CD4-positive, alpha-beta memory T cell (primary cell): Measurements from ENCODE around the gene MBD4. TPM values are rescaled to one million over a fixed set of nuclear protein-coding genes. Genes with fewer than 3 reads are reported as not detected.
A peak's percentile ranks its signal among the peaks of the same experiment; 100 is the strongest.
"Not testable (repeated sequence)": the region's sequence is repeated elsewhere in the genome, so short reads cannot be mapped to it uniquely, and the experiment has no call there.

ENCODE experiments used
- CTCF ChIA-PET: fragments of 350-600 bp; sonication (Branson Sonifier 250); formaldehyde crosslinking; loops from one replicate; lab custom pipeline; 2021; ENCODE audit warnings: inconsistent platforms; ENCODE audit not compliant: partially characterized antibody; lab: Charles Lee
- POLR2A ChIA-PET: fragments of 350-600 bp; sonication (Branson Sonifier 250); formaldehyde crosslinking; loops from one replicate; lab custom pipeline; 2021; ENCODE audit not compliant: partially characterized antibody; lab: Charles Lee
- DNase-seq, 5 donors: peaks; one replicate each; pipeline versions ENCODE4 v3.0.0 to v3.0.0-alpha.2; 2020 to 2022; ENCODE audit warnings: mixed read lengths in 1 of 5
- H3K27ac ChIP-seq: one replicate; pipeline ENCODE4 v1.7.0; 2013; ENCODE audit warnings: low read depth, low read length
- H3K27me3 ChIP-seq: 2 replicates; pipeline ENCODE4 v1.7.0; 2013; ENCODE audit warnings: mild to moderate bottlenecking, low read length, moderate library complexity; ENCODE audit not compliant: insufficient read depth
- H3K36me3 ChIP-seq: 2 replicates; pipeline ENCODE4 v1.7.0; 2013; ENCODE audit warnings: mild to moderate bottlenecking, low read length, moderate library complexity; ENCODE audit not compliant: insufficient read depth
- H3K4me1 ChIP-seq: 2 replicates; pipeline ENCODE4 v1.7.0; 2013; ENCODE audit warnings: mild to moderate bottlenecking, low read length, moderate library complexity; ENCODE audit not compliant: insufficient read depth
- H3K4me3 ChIP-seq, 2 donors: one replicate each; pipeline ENCODE4 v1.7.0; 2013; ENCODE audit warnings: low read length in 2 of 2, mild to moderate bottlenecking in 1 of 2
- H3K9me3 ChIP-seq, 2 donors: one replicate each; pipeline ENCODE4 v1.7.0; 2013; ENCODE audit warnings: low read length in 2 of 2, control low read depth in 1 of 2; ENCODE audit not compliant: control insufficient read depth in 1 of 2
- H3K27ac Mint-ChIP-seq, 7 donors: one replicate each; pipeline ENCODE4 v1.8.0; 2020 to 2021; ENCODE audit warnings: mixed read lengths in 7 of 7, mild to moderate bottlenecking in 6 of 7, inconsistent platforms in 3 of 7, moderate library complexity in 3 of 7
- H3K27me3 Mint-ChIP-seq, 2 donors: one replicate each; pipeline ENCODE4 v1.8.0; 2020 to 2021; ENCODE audit warnings: mixed read lengths in 2 of 2
- H3K36me3 Mint-ChIP-seq, 2 donors: one replicate each; pipeline ENCODE4 v1.8.0; 2020 to 2021; ENCODE audit warnings: mixed read lengths in 2 of 2, inconsistent platforms in 1 of 2, mild to moderate bottlenecking in 1 of 2
- H3K4me1 Mint-ChIP-seq, 4 donors: one replicate each; pipeline ENCODE4 v1.8.0; 2020 to 2021; ENCODE audit warnings: mixed read lengths in 4 of 4, mild to moderate bottlenecking in 1 of 4
- H3K4me3 Mint-ChIP-seq, 8 donors: one replicate each; pipeline ENCODE4 v1.8.0; 2020 to 2021; ENCODE audit warnings: mixed read lengths in 8 of 8, mild to moderate bottlenecking in 7 of 8, moderate library complexity in 6 of 8, inconsistent platforms in 3 of 8
- H3K9me3 Mint-ChIP-seq, 8 donors: one replicate each; pipeline ENCODE4 v1.8.0; 2020 to 2021; ENCODE audit warnings: mixed read lengths in 8 of 8, mild to moderate bottlenecking in 5 of 8, inconsistent platforms in 3 of 8, moderate library complexity in 1 of 8
- intact Hi-C: fragments of 100-400 bp; cut with micrococcal nuclease; formaldehyde crosslinking; loops from one replicate; pipeline ENCODE4 v1.15.1; 2023
- polyA plus RNA-seq, 2 donors: library from polyadenylated mRNA; unstranded; fragments of 300-500 nt; fragmentation: Illumina TruSeq; gene quantifications; one replicate each; pipeline ENCODE4 v1.2.3, GENCODE V29; 2021
- total RNA-seq, 2 experiments: library from RNA; stranded (reverse); gene quantifications; one replicate each; pipeline ENCODE4 v1.2.3, GENCODE V29; 2021

MBD4 gene
- total and polyA plus RNA-seq, 4 experiments from 2014 or later = 36.6 to 58.0 (median 52.6) TPM

DNA sequence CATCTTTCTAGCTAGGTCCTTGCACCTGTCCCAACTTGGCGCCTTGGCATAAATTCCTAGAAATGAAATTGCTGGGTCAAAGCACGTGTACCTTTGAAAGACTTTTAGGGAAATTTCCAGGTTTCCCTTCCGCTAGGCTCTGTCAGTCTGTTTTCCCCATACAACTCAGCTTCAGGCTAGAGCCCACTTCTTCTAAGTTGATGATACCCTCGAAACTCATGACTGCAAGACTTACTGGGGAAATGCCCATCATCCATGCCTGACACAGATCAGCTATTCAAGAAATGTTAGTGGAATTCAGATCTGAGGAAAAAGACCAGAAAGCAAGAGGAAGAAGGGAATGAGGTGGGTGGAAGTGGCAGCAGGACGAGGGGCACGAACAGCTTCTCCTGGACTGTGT, 45.4 kb upstream of the MBD4 start:
- Mint-ChIP-seq H3K27ac (peak overlapping the region in 1 of 7 donors; percentile 64), H3K4me1 (peaks cover 10 to 26% (median 14%) of the 10 kb centered on the region in 4 donors), H3K36me3 (peaks cover 18 to 19% of the 10 kb centered on the region in 2 donors)
- H3K4me3 ChIP-seq, H3K27ac ChIP-seq, POLR2A ChIA-PET, H3K9me3 ChIP-seq, H3K4me3 Mint-ChIP-seq, intact Hi-C loops, H3K9me3 Mint-ChIP-seq, H3K27me3 ChIP-seq, H3K36me3 ChIP-seq, H3K27me3 Mint-ChIP-seq, DNase-seq: not testable (repeated sequence)
- H3K4me1 ChIP-seq = peaks cover 14% of the 10 kb centered on the region
- CTCF ChIA-PET = interaction anchor here (1.2 to 9.5 kb wide), 2 partner anchors 143 to 342 kb away, joined by 6 to 169 read pairs; no protein-coding TSS in a partner anchor

DNA sequence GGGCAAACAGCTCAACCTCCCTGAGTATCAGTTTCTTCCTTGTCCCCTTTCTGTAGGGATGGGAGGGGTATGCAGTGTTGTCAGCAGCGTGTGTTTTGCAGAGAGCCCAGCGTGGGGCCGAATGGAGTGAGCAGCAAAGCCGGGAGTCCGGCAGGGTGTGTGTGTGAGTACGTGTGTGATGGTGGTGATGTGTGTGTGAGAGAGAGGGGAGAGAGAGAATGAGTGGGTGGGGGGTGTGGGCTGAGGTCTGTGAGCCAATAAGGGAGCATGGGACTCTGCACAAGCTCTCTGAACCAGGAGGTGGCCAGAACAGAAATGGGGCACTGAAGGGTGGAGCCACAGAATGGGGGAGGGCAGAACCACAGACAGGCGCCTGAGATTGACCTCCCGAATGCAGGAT, 44.1 kb upstream of the MBD4 start:
- POLR2A ChIA-PET = no interaction called here
- no peak overlapping the region for H3K27ac ChIP-seq
- H3K4me3 ChIP-seq = no peak overlapping the region
- H3K36me3 Mint-ChIP-seq = peaks cover 19 to 27% of the 10 kb centered on the region in 2 donors
- no peak overlapping the region for H3K4me3 Mint-ChIP-seq
- no peaks in the 10 kb centered on the region for H3K27me3 Mint-ChIP-seq
- peaks cover 10 to 25% (median 14%) of the 10 kb centered on the region in 4 donors for H3K4me1 Mint-ChIP-seq
- no peaks in the 10 kb centered on the region for H3K27me3 ChIP-seq
- H3K27ac Mint-ChIP-seq = peak overlapping the region in 1 of 7 donors; percentile 66
- CTCF ChIA-PET = interaction anchor here (0.6 kb wide), 1 partner anchor 342 kb away, joined by 3 read pairs; no protein-coding TSS in a partner anchor
- intact Hi-C loops = no loop called here
- peaks cover 14% of the 10 kb centered on the region for H3K4me1 ChIP-seq
- no peak for DNase-seq
- H3K9me3 ChIP-seq = no peaks in the 10 kb centered on the region
- H3K36me3 ChIP-seq = no peaks in the 10 kb centered on the region
- H3K9me3 Mint-ChIP-seq = peaks cover 0 to 3% (median 0%) of the 10 kb centered on the region in 8 donors

GRCh38 chr3:129482721-129483120, 43.0 kb upstream of the MBD4 start:
- Histone ChIP-seq H3K9me3 (no peaks in the 10 kb centered on the region), H3K4me1 (peaks cover 14% of the 10 kb centered on the region), H3K27ac (peak overlapping the region; percentile 54), H3K4me3 (no peak overlapping the region), H3K36me3 (peaks cover 4% of the 10 kb centered on the region), H3K27me3 (no peaks in the 10 kb centered on the region)
- H3K27me3 Mint-ChIP-seq = no peaks in the 10 kb centered on the region
- ChIA-PET POLR2A (interaction anchor here (0.8 to 1.4 kb wide), 3 partner anchors 42 to 123 kb away, joined by 3 to 4 read pairs (median 4); partner anchors contain the start of gene PLXND1), CTCF (interaction anchor here (0.8 kb wide), 1 partner anchor 11 kb away, joined by 3 read pairs; no protein-coding TSS in a partner anchor)
- peak overlapping the region in 6 of 7 donors; percentile 77 to 98 (median 87) for H3K27ac Mint-ChIP-seq
- H3K4me3 Mint-ChIP-seq = no peak overlapping the region
- intact Hi-C loops = loop anchor here (1.0 kb wide), 1 partner anchor 42 kb away; the partner anchor contains the start of gene IFT122
- no peak for DNase-seq
- H3K36me3 Mint-ChIP-seq = peaks cover 23 to 31% of the 10 kb centered on the region in 2 donors
- peaks cover 0 to 3% (median 0%) of the 10 kb centered on the region in 8 donors for H3K9me3 Mint-ChIP-seq
- H3K4me1 Mint-ChIP-seq = peaks cover 10 to 25% (median 14%) of the 10 kb centered on the region in 4 donors

DNA sequence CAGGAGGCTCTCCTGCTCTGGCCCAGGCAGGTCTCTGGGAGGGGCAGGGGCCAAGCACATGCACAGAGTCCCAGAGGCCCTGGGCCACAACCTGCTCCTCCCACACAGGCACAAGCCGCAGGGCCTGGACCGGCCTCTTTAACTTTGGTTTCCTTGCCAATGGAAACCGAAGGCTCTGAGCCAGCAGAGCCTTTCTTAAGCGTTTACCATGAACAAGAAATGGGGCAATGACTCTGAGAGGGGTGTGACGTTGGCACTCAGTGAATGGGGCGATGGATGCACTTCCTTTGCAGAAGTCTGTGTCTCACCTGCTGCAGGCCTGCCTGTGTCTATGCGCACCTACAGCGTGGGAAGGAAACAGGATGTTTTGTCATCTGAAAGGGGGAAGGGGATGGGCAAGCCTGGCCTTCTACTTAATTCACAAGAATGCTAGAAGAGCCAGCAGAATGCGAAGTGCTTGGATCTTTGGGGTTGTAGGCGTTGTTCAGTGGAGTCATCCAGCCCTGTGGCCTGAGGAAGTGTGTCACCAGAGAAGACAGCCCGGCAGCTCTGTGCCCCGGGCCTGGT, 42.1 kb upstream of the MBD4 start:
- Mint-ChIP-seq H3K4me1 (peaks cover 10 to 25% (median 14%) of the 10 kb centered on the region in 4 donors), H3K27me3 (no peaks in the 10 kb centered on the region), H3K36me3 (peaks cover 29 to 38% of the 10 kb centered on the region in 2 donors), H3K4me3 (peak overlapping the region in 7 of 8 donors; percentile 2 to 67 (median 38)), H3K27ac (peak overlapping the region; percentile 89 to 98 (median 96)), H3K9me3 (peaks cover 0 to 3% (median 0%) of the 10 kb centered on the region in 8 donors)
- H3K36me3 ChIP-seq = peaks cover 6% of the 10 kb centered on the region
- H3K4me1 ChIP-seq = peaks cover 14% of the 10 kb centered on the region
- ChIA-PET POLR2A (interaction anchor here (1.4 to 2.1 kb wide), 2 partner anchors 42 to 124 kb away, joined by 4 to 10 read pairs; partner anchors contain the start of genes IFT122, MBD4 and PLXND1), CTCF (interaction anchor here (3.2 kb wide), 1 partner anchor 9 kb away, joined by 19 read pairs; no protein-coding TSS in a partner anchor)
- H3K4me3 ChIP-seq = no peak overlapping the region
- intact Hi-C loops = loop anchor here (1.0 kb wide), 1 partner anchor 42 kb away; the partner anchor contains the start of gene IFT122
- no peaks in the 10 kb centered on the region for H3K27me3 ChIP-seq
- peak overlapping the region; percentile 54 for H3K27ac ChIP-seq
- DNase-seq = peak; percentile 74 to 84 (median 83)
- H3K9me3 ChIP-seq = no peaks in the 10 kb centered on the region

- peak overlapping the region in 2 of 8 donors; percentile 38 to 57 for H3K4me3 Mint-ChIP-seq
- H3K27me3 ChIP-seq, intact Hi-C loops, H3K27me3 Mint-ChIP-seq, H3K4me3 ChIP-seq, H3K36me3 ChIP-seq, H3K9me3 Mint-ChIP-seq, DNase-seq, H3K9me3 ChIP-seq: not testable (repeated sequence)
- peaks cover 10 to 25% (median 14%) of the 10 kb centered on the region in 4 donors for H3K4me1 Mint-ChIP-seq
- ChIA-PET CTCF (interaction anchor here (1.0 to 3.2 kb wide), 2 partner anchors 9 to 348 kb away, joined by 3 to 19 read pairs; no protein-coding TSS in a partner anchor), POLR2A (interaction anchor here (1.3 to 2.1 kb wide), 2 partner anchors 41 to 96 kb away, joined by 4 to 10 read pairs; partner anchors contain the start of genes IFT122 and MBD4)
- Histone ChIP-seq H3K27ac (peak overlapping the region; percentile 54), H3K4me1 (peaks cover 14% of the 10 kb centered on the region)
- peaks cover 31 to 40% of the 10 kb centered on the region in 2 donors for H3K36me3 Mint-ChIP-seq
- peak overlapping the region; percentile 89 to 98 (median 96) for H3K27ac Mint-ChIP-seq
These were observed 41.5 kb upstream of the MBD4 start for GRCh38 chr3:129481225-129481765.

GRCh38 chr3:129476586-129476985, 36.8 kb upstream of the MBD4 start:
- ChIA-PET CTCF (interaction anchor here (0.9 kb wide), 1 partner anchor 14 kb away, joined by 3 read pairs; no protein-coding TSS in a partner anchor), POLR2A (no interaction called here)
- H3K27ac ChIP-seq = no peak overlapping the region
- no peaks in the 10 kb centered on the region for H3K27me3 Mint-ChIP-seq
- peak overlapping the region in 1 of 7 donors; percentile 29 for H3K27ac Mint-ChIP-seq
- no peaks in the 10 kb centered on the region for H3K27me3 ChIP-seq
- peaks cover 4% of the 10 kb centered on the region for H3K4me1 ChIP-seq
- H3K36me3 Mint-ChIP-seq = peaks cover 32 to 41% of the 10 kb centered on the region in 2 donors
- H3K4me3 ChIP-seq = no peak overlapping the region
- no peaks in the 10 kb centered on the region for H3K9me3 Mint-ChIP-seq
- peaks cover 1 to 11% (median 6%) of the 10 kb centered on the region in 4 donors for H3K4me1 Mint-ChIP-seq
- no peak for DNase-seq
- intact Hi-C loops = no loop called here
- peaks cover 6% of the 10 kb centered on the region for H3K36me3 ChIP-seq
- H3K4me3 Mint-ChIP-seq = no peak overlapping the region
- H3K9me3 ChIP-seq = no peaks in the 10 kb centered on the region
